Liver (tissue), 9 donors: ENCODE data around the gene CREB5. TPM values are rescaled to one million over a fixed set of nuclear protein-coding genes. Genes with fewer than 3 reads are reported as not detected.

Source experiments
- DNase-seq: peaks from one replicate; pipeline ENCODE4 v3.0.0-alpha.2; 2017; ENCODE audit warnings: low spot score
- H3K27ac ChIP-seq, 2 donors: one replicate each; pipeline ENCODE4 v1.7.0; 2013; ENCODE audit warnings: inconsistent platforms in 2 of 2, low read length in 2 of 2, control low read depth in 1 of 2, low read depth in 1 of 2, mild to moderate bottlenecking in 1 of 2
- H3K27me3 ChIP-seq, 4 donors: one replicate each; pipeline versions ENCODE4 v1.6.1 to v1.7.0; 2013; ENCODE audit warnings: low read length in 3 of 4, inconsistent platforms in 1 of 4, mild to moderate bottlenecking in 1 of 4, moderate library complexity in 1 of 4; ENCODE audit not compliant: control insufficient read depth in 4 of 4, insufficient read depth in 4 of 4
- H3K36me3 ChIP-seq, 4 donors: one replicate each; pipeline versions ENCODE4 v1.6.1 to v1.7.0; 2013; ENCODE audit warnings: low read length in 3 of 4, mild to moderate bottlenecking in 3 of 4, low read depth in 1 of 4, moderate library complexity in 1 of 4; ENCODE audit not compliant: control insufficient read depth in 4 of 4, insufficient read depth in 3 of 4
- H3K4me1 ChIP-seq, 4 donors: one replicate each; pipeline versions ENCODE4 v1.6.1 to v1.7.0; 2013; ENCODE audit warnings: low read length in 3 of 4, mild to moderate bottlenecking in 3 of 4, moderate library complexity in 1 of 4; ENCODE audit not compliant: control insufficient read depth in 4 of 4, insufficient read depth in 4 of 4
- H3K4me3 ChIP-seq, 3 donors: one replicate each; pipeline versions ENCODE4 v1.6.1 to v1.7.0; 2013; ENCODE audit warnings: low read length in 3 of 3, control low read depth in 1 of 3, low read depth in 1 of 3, mild to moderate bottlenecking in 1 of 3
- H3K9ac ChIP-seq, 2 donors: one replicate each; pipeline ENCODE4 v1.7.0; 2013; ENCODE audit warnings: low read length in 2 of 2, mild to moderate bottlenecking in 2 of 2, moderate library complexity in 2 of 2, control low read depth in 1 of 2, low read depth in 1 of 2
- H3K9me3 ChIP-seq, 4 donors: one replicate each; pipeline versions ENCODE4 v1.6.1 to v1.7.0; 2013; ENCODE audit warnings: low read length in 3 of 4; ENCODE audit not compliant: control insufficient read depth in 4 of 4
- CTCF ChIP-seq: fragments of 150-350 bp; IDR thresholded peaks from 2 replicates; pipeline ENCODE4 v1.5.1; 2017; ENCODE audit warnings: improper control_type of control experiment, low read depth, low read length; ENCODE audit not compliant: missing input control
- EGR1 ChIP-seq, 2 donors: IDR thresholded peaks; 2 replicates each; pipeline ENCODE4 v1.6.1; 2016 to 2018; ENCODE audit warnings: antibody characterized with exemption in 2 of 2, low read depth in 2 of 2
- FOXA1 ChIP-seq: IDR thresholded peaks from 2 replicates; pipeline ENCODE4 v1.6.1; 2016; ENCODE audit warnings: antibody characterized with exemption
- GABPA ChIP-seq, 2 donors: IDR thresholded peaks in 1 of 2; conservative IDR thresholded peaks in 1 of 2; 2 replicates each; pipeline ENCODE4 v1.6.1; 2016; ENCODE audit warnings: antibody characterized with exemption in 2 of 2, mild to moderate bottlenecking in 1 of 2, moderate library complexity in 1 of 2
- MAX ChIP-seq: IDR thresholded peaks from 2 replicates; pipeline ENCODE4 v1.6.1; 2016; ENCODE audit warnings: antibody characterized with exemption
- RXRA ChIP-seq, 2 donors: IDR thresholded peaks; 2 replicates each; pipeline ENCODE4 v1.6.1; 2017 to 2018; ENCODE audit warnings: antibody characterized with exemption in 2 of 2, mild to moderate bottlenecking in 1 of 2
- SP1 ChIP-seq: IDR thresholded peaks from 2 replicates; pipeline ENCODE4 v1.6.1; 2018; ENCODE audit warnings: antibody characterized with exemption, mild to moderate bottlenecking
- YY1 ChIP-seq: IDR thresholded peaks from 2 replicates; pipeline ENCODE4 v1.6.1; 2016; ENCODE audit warnings: antibody characterized with exemption, mild to moderate bottlenecking
- WGBS: extraction: QIAGEN DNeasy Blood & Tissue Kit; methylation state at CpG from one replicate; pipeline ENCODE4 v1.1.7; 2013; 5-methylcytosine and 5-hydroxymethylcytosine counted together
- polyA plus RNA-seq, 2 donors: library from polyadenylated mRNA; stranded (reverse) in 1 of 2; unstranded in 1 of 2; fragments of 200-250 nt in 1 of 2; fragments of >200 nt in 1 of 2; fragmentation: Nextera tagmentation in 1 of 2; extraction: Ambion mirVana in 1 of 2; gene quantifications; one replicate each; pipeline versions ENCODE4 v1.2.1 to v1.2.3, GENCODE V29; 2013 to 2015
- total RNA-seq, 2 donors: library from RNA; depleted of rRNA; stranded (reverse); fragments of >200 nt; gene quantifications; one replicate each; pipeline ENCODE4 v1.2.3, GENCODE V29; 2014
- donor health status: healthy.
- donor health status: healthy.
- donor health status: healthy.
- donor health status: healthy.
- donor health status: healthy.

The CREB5 gene
- total and polyA plus RNA-seq, 4 donors = 0.25 to 0.92 (median 0.67) TPM

- Histone ChIP-seq H3K4me1 (no peaks in the 10 kb centered on the region), H3K4me3 (no peak overlapping the region), H3K27me3 (peaks cover 0 to 9% (median 0%) of the 10 kb centered on the region in 4 donors), H3K9me3 (peaks cover 0 to 2% (median 0%) of the 10 kb centered on the region in 4 donors), H3K9ac (no peak overlapping the region), H3K36me3 (no peaks in the 10 kb centered on the region), H3K27ac (no peak overlapping the region)
- 73% methylated on average over 2 of the region's 2 CpGs for WGBS
- DNase-seq = no peak
- no peak for TF ChIP-seq RXRA (IDR thresholded peaks at IDR 0.05)
Measured at GRCh38 chr7:28668085-28668484, 255.8 kb downstream of the CREB5 start.

GRCh38 chr7:28669330-28669729 lies 257.0 kb downstream of the CREB5 start:
- TF ChIP-seq FOXA1 (no peak), RXRA (IDR thresholded peaks at IDR 0.05) (no peak), SP1 (no peak), YY1 (no peak), GABPA (IDR thresholded peaks at IDR 0.05 in 1 of 2, conservative IDR thresholded peaks at IDR 0.05 in 1 of 2) (no peak), EGR1 (IDR thresholded peaks at IDR 0.05; ENCODE audit: low read depth in 2 of 2) (no peak)
- Histone ChIP-seq H3K27me3 (peaks cover 0 to 4% (median 0%) of the 10 kb centered on the region in 4 donors), H3K9me3 (no peaks in the 10 kb centered on the region), H3K36me3 (no peaks in the 10 kb centered on the region), H3K9ac (no peak overlapping the region), H3K4me1 (no peaks in the 10 kb centered on the region), H3K27ac (no peak overlapping the region), H3K4me3 (no peak overlapping the region)
- 70% methylated on average over 4 of the region's 4 CpGs for WGBS
- no peak for DNase-seq

GRCh38 chr7:28671526-28671925 lies 259.2 kb downstream of the CREB5 start:
- 83% methylated on average over 4 of the region's 4 CpGs for WGBS

GRCh38 chr7:28672397-28672797 lies 260.1 kb downstream of the CREB5 start:
- TF ChIP-seq SP1 = no peak
- no peak for TF ChIP-seq CTCF
- TF ChIP-seq EGR1 (IDR thresholded peaks at IDR 0.05; ENCODE audit: low read depth in 2 of 2) = no peak
- Histone ChIP-seq H3K9me3 (no peaks in the 10 kb centered on the region), H3K27me3 (peaks cover 0 to 5% (median 0%) of the 10 kb centered on the region in 4 donors), H3K4me3 (no peak overlapping the region), H3K36me3 (no peaks in the 10 kb centered on the region), H3K9ac (no peak overlapping the region), H3K27ac (no peak overlapping the region), H3K4me1 (no peaks in the 10 kb centered on the region)
- no peak for DNase-seq
- WGBS = 77% methylated on average over 3 of the region's 3 CpGs

More at GRCh38 chr7:28671526-28671925, 259.2 kb downstream of the CREB5 start:
- H3K27me3 ChIP-seq = peaks cover 0 to 9% (median 0%) of the 10 kb centered on the region in 4 donors
- DNase-seq = no peak
- H3K4me3 ChIP-seq = no peak overlapping the region
- no peak overlapping the region for H3K27ac ChIP-seq
- H3K9ac ChIP-seq = no peak overlapping the region
- no peaks in the 10 kb centered on the region for H3K9me3 ChIP-seq
- TF ChIP-seq RXRA (IDR thresholded peaks at IDR 0.05) (no peak), FOXA1 (no peak), MAX (no peak)
- H3K4me1 ChIP-seq = no peaks in the 10 kb centered on the region
- no peaks in the 10 kb centered on the region for H3K36me3 ChIP-seq
